ENCODE measurements around the gene INS.
"Not testable (repeated sequence)": the region's sequence is repeated elsewhere in the genome, so short reads cannot be mapped to it uniquely, and the experiment has no call there.

INS gene

DNA sequence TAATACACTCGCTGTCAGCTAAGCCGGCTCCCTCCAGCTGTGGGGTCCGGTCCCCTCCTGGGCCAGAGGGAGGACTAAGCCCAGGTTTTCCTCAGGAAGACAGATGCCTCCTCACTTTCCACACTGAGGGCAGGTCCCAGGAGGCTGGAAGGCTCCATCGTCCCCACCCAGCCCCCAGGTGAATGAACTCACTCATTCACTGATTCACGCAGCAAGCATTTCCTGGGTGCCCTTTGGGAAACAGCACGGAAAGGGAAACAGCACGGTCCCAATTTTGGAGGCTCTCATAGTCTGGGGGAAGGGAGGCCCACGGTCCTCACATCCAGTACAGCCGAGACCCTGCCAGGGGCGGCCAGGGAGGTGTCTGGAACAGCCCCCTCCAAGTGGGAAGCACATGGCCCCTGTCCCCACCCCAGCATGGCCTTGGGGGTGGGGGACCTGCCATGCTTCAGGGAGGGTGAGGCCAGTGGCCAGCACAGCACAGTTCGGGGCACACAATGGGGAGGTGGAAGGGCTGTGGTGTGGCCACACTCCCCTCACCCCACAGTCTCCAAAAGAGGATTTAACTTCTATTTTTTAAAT is 19.9 kb upstream of the INS start:
- DNase-seq, result no peak

- no peak for DNase-seq
Measured at GRCh38 chr11:2180347-2180746, 19.3 kb upstream of the INS start.

DNA sequence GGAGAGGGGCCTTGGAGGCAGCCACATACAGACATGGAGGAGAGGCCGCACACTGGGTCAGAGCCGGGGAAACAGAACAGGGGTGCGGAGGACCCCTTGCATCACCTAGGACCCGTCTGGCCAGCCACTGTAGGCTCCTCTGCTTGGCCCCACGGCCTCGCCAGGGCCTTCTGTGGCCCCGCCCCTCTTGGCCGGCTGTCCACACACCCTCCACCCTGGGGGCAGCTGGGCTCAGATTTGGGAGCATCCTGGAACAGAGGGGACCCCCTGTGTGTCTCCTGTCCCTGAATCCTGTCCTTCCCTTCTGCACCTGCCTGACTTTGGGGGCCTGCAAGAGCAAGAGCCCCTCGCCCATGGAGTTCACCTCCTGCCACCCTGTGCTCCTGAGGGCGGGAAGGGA is 18.5 kb upstream of the INS start:
- DNase-seq, result no peak

DNA sequence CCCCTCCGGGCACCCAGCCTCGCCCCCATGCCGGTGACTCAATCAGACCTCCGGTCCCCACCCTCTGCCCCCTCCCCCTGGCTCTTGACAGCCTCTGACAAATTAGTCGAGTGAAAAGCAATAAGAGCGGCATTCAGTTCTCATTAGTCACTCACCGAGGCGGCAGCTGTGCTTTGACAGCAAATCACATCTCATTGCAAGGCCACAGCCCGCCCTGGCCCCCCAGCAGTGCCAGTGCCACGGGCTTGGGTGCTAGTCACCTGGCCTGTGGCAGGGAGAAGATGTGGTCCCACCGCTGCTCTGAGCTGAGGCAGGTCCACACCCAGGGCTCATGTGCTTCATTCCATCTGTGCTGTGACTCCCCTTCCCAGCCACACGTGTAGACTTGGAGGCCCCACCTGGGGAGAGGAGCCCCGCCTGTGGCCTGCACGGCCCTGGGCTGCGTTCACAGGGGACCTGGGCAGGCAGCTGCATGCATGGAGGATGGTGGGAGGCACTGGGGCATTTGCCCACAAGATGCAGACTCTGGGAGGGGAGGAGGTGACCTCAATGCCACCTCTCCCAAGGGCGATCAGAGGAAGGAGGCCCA is 18.0 kb upstream of the INS start:
- no peak for DNase-seq

- DNase-seq, result not testable (repeated sequence)
Measured at GRCh38 chr11:2178055-2178773, 17.2 kb upstream of the INS start.

DNA sequence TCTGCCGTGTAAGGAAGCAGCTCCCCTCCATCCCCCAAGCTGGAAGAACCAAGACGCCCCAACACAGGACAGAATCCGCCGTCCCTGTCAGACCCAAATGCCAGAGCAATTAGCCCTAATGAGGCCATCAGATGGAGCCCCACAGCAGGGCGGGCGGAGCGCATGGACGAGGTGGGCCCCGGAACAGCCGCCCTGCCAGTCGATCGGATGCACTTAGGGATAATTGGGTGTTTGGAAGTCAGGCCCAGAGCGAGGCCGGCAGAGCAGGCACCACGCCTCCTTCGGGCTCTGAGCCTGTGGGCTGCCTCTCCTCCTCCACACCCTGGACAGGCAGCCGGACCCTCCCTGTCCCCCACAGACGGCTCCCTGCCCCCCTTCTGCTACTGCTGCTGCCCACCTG is 16.1 kb upstream of the INS start:
- no peak for DNase-seq

GRCh38 chr11:2176389-2176900 is 15.4 kb upstream of the INS start:
- no peak for DNase-seq

- DNase-seq, result no peak
Measured at GRCh38 chr11:2175659-2176058, 14.7 kb upstream of the INS start.

DNA sequence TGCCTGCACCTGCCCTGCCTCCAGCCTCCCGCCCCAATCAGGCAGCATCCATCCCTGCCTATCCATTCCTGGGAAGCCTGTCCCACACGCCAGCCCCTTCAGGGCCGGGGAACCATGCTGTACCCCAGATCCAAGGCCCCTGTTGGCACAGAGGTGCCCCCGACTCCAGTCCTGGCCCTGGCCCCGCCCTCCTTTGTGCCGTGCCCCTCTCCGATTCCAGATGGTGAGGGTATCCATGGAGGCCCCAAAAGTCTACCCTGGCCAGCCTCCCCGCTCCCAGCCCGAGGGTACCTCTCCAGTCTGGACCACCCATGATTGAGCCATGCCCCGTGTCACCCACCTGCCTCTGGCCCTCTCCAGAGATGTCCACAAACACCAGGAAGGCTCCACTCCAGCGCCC is 13.4 kb upstream of the INS start:
- no peak for DNase-seq

GRCh38 chr11:2173761-2174160 is 12.8 kb upstream of the INS start:
- DNase-seq, result no peak

DNA sequence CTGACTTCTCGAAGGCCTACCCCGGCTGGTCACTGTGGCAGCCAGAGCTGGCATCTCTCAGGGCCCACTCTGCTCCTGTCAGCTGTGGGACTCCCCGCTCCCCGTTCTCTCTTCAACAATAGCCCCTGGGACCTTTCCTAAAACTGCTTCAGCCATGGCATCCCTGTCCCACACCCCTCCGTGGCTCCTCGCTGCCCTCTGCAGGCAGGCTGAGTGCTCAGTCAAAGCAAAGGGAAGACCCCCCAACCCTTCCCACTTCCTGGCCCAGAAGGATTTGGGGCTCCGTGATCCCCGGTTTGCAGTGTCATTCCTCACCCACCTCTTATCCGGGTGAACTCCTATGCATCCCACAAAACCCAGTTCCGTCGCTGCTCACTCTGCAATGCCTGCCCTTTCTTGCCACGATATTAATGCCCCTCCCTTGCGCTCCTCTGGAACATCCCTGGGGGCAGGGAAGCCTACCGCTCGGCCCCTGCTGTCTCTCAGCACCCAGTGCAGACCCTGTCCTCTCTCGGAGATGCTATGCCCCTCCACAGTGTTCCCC is 12.2 kb upstream of the INS start:
- no peak for DNase-seq

DNA sequence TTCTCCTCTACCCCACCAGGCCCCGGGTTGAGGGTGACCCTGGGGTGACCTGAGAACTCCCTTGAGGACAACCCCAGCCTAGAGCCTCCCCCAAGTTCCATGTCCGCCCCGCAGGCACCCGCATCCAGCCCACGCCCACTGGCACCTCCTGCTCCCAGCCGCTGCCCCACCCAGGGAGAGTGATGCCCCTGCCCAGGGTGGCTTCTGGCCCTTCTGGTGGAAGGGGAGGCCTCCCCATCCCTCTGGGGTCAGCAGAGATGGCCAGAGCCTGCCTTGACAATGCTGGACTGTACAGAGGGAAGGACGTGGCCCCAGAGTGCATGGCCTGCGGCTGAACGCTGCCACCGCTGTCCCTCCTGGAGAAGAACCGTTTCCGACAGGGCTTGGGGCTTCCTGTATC is 11.7 kb upstream of the INS start:
- no peak for DNase-seq

DNA sequence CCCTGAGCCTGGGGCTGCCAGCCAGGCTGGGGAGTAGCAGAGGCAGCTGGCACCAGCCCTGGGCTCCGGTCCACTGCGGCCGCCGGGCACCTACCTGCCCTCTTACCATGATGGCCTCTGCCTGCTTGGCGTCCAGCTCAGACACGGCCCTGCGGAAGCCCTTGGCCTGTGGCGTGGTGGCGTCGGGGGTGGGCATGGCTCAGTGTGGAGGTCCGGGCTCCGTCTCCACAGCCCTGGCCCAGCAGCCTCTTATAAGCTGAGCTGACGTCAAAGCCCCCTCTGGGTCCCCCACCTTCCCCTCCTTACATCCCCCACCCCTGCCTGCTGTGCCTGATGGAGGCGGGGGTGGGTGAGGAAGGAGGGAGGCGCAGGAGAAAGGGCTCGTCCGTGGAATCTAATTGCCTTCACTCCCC is 10.6 kb upstream of the INS start, which contains the start of gene TH:
TH (minus strand) TSS at position 225 of the 413 bp plus-strand sequence; CDS start at position 196, 29 bp downstream.
- DNase-seq, result no peak

- DNase-seq, result no peak
Measured at GRCh38 chr11:2169626-2170570, 8.9 kb upstream of the INS start.

GRCh38 chr11:2169005-2169378 is 8.0 kb upstream of the INS start:
- no peak for DNase-seq

DNA sequence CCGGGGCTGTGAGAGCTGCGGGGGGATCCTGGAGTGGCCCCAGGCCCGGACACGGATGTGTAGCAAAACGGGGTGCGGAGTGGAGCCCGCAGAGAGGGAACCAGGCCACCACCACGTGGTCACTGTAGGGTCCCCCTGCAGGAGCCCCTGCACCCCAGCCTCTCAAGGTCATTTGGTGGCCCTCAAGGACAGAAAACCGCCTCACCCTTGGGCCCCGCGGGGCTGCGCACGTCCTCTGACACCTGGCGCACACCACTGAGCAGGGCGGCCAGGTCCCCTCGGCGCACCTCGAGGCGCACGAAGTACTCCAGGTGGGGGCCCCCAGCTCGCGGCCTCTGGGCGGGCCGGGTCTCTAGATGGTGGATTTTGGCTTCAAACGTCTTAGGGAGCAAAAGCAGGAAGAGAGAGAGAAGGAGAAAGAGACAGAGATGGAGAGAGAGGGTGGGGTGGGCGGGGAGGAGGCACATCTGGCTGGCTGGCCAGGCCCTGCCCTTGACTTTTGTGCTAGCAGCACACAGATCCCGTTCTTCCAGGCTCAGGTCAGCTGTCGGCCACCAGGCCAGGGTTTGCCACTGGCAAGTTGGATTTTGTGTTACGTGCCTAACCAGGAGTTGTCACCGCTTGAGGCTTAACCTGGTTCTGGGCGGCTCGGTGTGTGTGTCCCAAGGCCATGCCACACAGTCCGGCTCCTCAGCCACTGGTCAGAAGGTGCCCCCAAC is 7.4 kb upstream of the INS start:
- no peak for DNase-seq

DNA sequence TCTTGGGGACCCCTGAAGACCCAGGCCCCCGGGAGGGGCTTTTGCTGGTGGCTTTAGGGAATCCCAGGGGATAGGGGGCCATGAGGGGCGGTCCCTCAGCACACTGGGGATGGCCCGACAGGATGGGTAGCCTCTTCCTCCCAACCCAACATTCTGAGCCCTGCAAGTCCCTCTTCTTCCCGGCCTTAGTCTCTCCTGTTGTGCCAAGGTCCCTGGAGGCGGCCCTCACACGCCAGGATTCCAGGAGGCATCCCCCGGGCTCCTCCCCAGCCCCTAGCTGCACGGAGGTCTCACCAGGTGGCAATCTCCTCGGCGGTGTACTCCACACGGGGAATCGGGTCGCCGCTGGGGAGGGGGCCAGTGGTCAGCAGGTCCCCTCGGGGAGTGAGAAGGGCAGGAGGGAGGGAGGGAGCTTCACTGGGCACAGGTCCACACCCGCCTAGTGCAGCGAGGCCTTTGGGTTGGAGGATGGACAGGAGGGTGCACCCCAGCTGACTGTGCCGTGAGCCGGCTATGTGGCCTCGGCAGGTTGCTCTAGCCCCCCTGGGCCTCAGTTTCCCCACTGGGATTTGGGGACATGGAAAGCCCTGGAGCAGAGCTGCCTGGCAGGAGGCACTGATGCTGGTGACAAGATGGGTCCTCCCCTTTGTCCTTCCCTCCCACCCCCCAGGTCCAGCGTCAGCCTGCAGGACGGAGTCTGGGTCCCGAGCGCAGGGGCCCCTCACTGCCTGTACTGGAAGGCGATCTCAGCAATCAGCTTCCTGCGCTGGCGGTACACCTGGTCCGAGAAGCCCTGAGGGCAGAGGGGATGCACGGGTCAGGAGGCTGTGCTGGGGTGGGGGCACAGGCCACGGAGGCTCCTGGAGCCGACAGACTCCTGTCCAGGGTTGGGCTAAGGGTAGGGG is 6.4 kb upstream of the INS start:
- DNase-seq, result no peak

- DNase-seq, result no peak
Measured at GRCh38 chr11:2166091-2166851, 5.3 kb upstream of the INS start.

GRCh38 chr11:2165571-2165970 is 4.6 kb upstream of the INS start:
- no peak for DNase-seq

GRCh38 chr11:2164861-2165555 is 4.0 kb upstream of the INS start:
- no peak for DNase-seq

Measured in inflammatory macrophage treated with lipopolysaccharide for 4 hours (primary cell).